ACHN (cell line): ENCODE measurements around the gene FAM184A.
A peak's percentile ranks its signal among the peaks of the same experiment; 100 is the strongest.
"Not testable (repeated sequence)": the region's sequence is repeated elsewhere in the genome, so short reads cannot be mapped to it uniquely, and the experiment has no call there.

Source experiments
- DNase-seq: peaks from one replicate; pipeline ENCODE4 v3.0.0-alpha.2; 2015
- in situ Hi-C: cut with HindIII; loops from 2 replicates; pipeline ENCODE4 v1.10.0; 2017; ENCODE audit warnings: low sequenced_read_pairs, low pct_ligation_motif_present, low pct_unique_long_range_greater_than_20kb

The FAM184A gene

GRCh38 chr6:119108076-119108475 is 29.6 kb upstream of the FAM184A start:
- DNase-seq = no peak
- in situ Hi-C loops = no loop called here

- in situ Hi-C loops = no loop called here
- DNase-seq = no peak
Observed at GRCh38 chr6:119105282-119105681, 26.8 kb upstream of the FAM184A start.

DNA sequence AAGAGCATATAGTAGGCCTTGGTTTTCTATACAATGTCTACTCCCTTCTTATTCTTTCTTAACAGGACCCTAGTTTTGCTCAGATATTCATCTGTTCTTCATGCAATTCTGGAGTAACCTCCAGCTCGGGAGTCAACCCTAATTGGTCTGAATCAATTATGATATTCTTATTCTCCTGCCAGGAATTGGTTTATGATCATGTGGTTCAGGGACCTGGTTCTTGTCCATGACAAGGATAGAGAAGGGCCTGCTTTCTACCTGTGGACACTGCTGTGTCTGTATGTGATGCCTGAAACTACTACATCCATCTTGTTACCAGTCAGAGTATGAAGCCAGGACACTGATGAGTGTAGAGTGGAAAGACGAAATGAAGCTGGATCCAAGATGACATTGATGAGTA is 24.4 kb upstream of the FAM184A start:
- no peak for DNase-seq
- in situ Hi-C loops = no loop called here

- no peak for DNase-seq
- in situ Hi-C loops = no loop called here
Observed at GRCh38 chr6:119100115-119100514, 21.7 kb upstream of the FAM184A start.

DNA sequence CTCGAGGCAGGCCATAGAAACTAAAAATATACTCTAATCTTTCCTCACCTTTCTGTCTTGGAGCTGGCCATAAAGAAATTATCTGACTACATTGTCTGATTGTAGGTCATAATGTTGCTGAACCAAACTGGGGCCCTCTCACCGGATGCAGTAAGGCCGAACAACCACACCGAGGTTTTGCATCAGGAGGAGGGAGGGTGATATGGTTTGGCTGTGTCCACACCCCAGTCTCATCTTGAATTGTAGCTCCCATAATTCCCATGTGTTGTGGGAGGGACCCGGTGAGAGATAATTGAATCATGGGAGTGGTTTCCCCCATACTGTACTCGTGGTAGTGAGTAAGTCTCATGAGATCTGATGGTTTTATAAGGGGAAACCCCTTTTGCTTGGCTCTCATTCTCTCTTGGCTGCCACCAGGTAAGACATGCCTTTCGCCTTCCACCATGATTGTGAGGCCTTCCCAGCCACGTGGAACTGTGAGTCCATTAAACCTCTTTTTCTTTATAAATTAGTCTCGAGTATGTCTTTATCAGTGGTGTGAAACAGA is 19.4 kb upstream of the FAM184A start:
- DNase-seq, in situ Hi-C loops: not testable (repeated sequence)

DNA sequence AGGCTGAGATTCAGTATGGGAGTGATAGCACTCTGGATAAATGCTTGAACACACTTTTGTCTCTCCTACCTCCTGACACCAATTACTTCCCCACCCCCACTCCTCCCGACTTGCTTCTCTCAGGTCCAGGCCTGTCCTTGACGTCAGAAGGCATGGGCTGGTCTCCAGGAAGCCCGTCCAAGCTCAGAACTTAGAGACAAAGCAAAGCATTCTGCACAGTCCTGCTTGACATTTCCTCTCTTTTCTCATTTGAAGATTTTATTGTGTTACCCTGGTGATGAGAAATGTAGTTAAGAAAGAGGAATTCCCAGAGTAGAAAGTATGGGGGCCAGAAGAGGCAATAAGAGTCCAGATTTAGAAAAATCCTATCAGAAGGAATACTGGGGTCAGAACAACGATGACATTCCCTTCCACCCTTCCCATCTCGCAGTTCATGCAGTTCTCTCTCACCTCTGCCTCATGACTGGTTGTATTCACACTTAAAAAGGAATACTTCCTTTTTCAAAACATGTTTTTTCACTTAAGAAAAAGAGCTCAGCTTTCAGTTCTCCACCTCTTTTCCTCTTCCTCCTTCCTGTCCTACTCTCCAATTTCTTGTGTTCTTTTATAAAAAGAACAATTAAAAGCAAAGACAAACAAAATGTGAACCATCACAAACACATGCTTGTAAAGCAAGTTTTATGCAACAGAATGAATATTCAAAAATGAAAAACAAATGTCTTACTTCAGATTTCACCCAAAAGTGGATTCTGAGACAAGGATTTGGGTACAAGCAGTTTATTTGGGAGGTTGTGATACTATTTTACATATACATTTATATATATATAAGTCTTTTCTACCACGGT is 18.5 kb upstream of the FAM184A start:
- in situ Hi-C loops = no loop called here

GRCh38 chr6:119090256-119090655 is 11.8 kb upstream of the FAM184A start:
- in situ Hi-C loops = no loop called here
- DNase-seq = no peak

More for the DNA sequence above, 18.5 kb upstream of the FAM184A start:
- DNase-seq = no peak

GRCh38 chr6:119084784-119085183 is 6.3 kb upstream of the FAM184A start:
- in situ Hi-C loops = no loop called here
- no peak for DNase-seq

GRCh38 chr6:119083007-119083406 is 4.5 kb upstream of the FAM184A start:
- in situ Hi-C loops = no loop called here
- no peak for DNase-seq

DNA sequence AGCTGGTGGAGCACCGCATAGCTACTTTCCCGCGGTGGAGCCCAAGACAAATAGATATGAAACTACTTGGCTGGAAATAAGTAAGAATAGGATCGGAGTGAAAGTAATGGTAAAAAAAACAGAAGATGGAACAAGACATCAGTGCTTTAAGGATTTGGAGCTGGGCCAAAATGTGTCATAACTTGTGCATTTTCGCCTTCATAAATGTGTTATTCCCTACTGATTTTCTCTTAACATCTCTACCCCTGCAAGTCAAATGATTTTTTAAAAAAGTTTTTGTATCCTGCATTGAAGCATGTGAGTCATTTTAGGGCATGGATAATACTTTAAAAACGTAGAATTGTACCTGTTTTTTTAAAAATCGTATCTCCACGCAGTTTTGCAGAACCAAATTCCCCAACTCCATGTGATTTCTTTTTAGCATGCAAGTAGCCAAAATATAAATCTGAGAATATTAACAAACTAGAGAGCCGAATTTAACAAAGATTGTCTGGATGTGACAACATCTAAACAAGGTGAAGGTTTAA is 882 bp upstream of the FAM184A start:
- DNase-seq = peak; percentile 15
- in situ Hi-C loops = no loop called here

- DNase-seq = no peak
- in situ Hi-C loops = no loop called here
Observed at GRCh38 chr6:119077643-119078375, 655 bp downstream of the FAM184A start.

DNA sequence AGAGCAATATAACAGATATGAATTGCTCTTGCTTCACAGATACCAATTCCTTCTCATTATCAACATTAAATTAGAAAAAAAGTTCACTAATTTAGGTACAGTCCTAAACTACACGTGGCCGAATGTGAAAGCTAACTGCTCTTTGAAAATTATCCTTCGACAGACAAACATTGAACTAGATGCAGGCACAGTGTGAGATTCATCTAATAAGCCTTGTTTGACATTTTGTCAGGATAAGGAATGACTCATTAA is 1.1 kb downstream of the FAM184A start:
- no peak for DNase-seq

GRCh38 chr6:119076576-119077390 is 1.7 kb downstream of the FAM184A start:
- DNase-seq = no peak
- in situ Hi-C loops = no loop called here

More for the DNA sequence above, 1.1 kb downstream of the FAM184A start:
- in situ Hi-C loops = no loop called here

DNA sequence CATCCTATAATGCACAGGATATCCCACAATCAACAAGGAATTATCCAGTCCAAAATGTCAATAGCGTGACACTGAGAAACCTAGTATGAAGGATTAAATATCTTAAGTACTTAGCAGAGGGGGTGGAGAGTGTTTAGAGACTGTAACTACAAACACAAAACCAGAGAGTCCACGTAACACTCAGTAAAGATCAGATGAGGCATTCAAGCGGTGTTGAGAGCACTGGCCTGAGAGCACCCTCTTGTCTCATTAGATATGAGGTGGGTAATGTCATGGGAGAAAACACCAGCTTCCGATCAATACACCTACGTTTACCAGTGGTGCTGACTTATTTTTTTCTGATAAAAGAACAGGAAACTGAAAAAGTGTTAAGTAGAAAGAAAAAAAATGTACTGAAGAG is 2.3 kb downstream of the FAM184A start:
- in situ Hi-C loops = no loop called here
- no peak for DNase-seq

- in situ Hi-C loops = no loop called here
- no peak for DNase-seq
Observed at GRCh38 chr6:119075200-119075981, 3.1 kb downstream of the FAM184A start.

DNA sequence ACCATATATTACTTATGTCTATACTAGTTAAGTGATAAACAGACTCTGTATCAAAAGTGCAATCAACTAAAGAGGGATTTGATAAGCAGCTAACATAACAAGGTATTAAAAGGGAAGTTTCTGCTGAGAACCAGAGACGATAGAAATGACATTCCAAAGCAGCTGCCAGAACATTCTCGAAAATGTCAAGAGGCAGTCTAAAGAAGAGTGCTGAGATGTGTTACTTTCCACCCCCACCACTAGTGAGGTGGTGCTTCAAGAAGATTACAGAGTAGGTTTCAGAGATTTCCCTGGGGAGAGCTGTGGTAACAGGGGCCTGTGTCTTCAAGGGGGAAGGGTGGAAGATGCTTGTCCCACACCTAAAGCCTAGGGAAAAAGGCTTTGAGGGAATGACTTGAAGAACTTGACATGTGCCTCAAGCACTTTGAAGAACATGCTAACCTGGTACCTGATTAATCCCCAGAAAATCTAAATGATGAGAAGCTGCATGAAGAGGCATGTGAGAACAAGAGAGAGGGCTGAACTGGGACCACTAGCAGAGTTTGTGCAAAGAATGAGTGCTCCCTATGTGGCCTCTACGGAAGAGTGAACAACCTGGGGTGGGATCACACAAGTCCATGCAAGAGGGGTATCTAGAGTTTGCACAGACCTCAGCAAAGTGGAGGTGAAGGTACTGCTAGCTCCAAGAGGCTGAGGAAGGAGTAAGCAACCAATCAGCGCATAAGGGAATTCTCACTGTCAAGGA is 5.0 kb downstream of the FAM184A start:
- in situ Hi-C loops = no loop called here
- no peak for DNase-seq

DNA sequence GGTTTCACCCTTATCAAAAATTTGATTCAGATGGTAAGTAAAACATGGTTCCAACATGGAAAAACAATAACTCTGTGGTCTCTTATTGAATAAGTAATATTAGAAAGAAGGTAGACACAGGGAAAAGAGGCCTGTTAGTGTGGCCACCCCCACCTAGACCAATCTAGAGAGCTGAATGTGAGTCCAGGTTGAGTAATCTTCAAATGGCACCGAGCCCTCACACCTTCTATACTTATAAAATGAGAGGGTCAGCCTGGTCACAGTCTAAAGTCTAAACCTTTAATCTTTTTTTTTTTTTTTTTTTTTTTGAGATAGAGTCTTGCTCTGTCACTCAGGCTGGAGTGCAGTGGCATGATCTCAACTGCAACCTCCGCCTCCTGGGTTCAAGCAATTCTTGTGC is 6.9 kb downstream of the FAM184A start:
- in situ Hi-C loops = no loop called here
- no peak for DNase-seq

DNA sequence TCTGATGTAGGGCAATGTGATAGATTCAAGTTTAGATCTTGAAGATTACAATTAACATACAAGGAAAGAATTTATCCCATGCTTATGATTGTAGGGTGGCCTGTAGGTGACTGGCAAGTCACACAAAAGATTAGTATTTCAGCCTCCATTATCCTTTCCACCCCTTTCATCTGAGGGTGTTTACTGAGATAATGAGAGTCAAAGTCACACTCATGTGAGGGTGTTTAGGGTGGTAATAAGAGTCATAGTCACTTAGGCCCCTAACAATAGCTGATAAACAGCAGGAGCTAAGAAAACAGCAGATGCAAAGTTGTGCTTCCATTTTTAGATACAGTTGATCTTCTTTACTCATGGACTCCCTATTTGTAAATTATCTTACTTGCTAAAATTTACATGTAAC is 11.4 kb downstream of the FAM184A start:
- in situ Hi-C loops = no loop called here
- DNase-seq = no peak
